ENCODE data around the gene ZNF205. TPM values are rescaled to one million over a fixed set of nuclear protein-coding genes. Genes with fewer than 3 reads are reported as not detected.
A peak's percentile ranks its signal among the peaks of the same experiment; 100 is the strongest.

The ZNF205 gene
- total and polyA plus RNA-seq, 2 of the 13 experiments (the other 11 are each of a cell fraction or from before 2014, with no cell fraction given): 5.8 to 10.2 TPM

- TF ChIP-seq GABPB1 (CRISPR knock-in tag; IDR thresholded peaks at IDR 0.05): peak; percentile 76; the same call in 1 of the 2 replicates
- TF ChIP-seq ZNF10 (CRISPR knock-in tag; IDR thresholded peaks at IDR 0.05; ENCODE audit: borderline replicate concordance, low read depth): no peak
- TF ChIP-seq, protein P1, sequence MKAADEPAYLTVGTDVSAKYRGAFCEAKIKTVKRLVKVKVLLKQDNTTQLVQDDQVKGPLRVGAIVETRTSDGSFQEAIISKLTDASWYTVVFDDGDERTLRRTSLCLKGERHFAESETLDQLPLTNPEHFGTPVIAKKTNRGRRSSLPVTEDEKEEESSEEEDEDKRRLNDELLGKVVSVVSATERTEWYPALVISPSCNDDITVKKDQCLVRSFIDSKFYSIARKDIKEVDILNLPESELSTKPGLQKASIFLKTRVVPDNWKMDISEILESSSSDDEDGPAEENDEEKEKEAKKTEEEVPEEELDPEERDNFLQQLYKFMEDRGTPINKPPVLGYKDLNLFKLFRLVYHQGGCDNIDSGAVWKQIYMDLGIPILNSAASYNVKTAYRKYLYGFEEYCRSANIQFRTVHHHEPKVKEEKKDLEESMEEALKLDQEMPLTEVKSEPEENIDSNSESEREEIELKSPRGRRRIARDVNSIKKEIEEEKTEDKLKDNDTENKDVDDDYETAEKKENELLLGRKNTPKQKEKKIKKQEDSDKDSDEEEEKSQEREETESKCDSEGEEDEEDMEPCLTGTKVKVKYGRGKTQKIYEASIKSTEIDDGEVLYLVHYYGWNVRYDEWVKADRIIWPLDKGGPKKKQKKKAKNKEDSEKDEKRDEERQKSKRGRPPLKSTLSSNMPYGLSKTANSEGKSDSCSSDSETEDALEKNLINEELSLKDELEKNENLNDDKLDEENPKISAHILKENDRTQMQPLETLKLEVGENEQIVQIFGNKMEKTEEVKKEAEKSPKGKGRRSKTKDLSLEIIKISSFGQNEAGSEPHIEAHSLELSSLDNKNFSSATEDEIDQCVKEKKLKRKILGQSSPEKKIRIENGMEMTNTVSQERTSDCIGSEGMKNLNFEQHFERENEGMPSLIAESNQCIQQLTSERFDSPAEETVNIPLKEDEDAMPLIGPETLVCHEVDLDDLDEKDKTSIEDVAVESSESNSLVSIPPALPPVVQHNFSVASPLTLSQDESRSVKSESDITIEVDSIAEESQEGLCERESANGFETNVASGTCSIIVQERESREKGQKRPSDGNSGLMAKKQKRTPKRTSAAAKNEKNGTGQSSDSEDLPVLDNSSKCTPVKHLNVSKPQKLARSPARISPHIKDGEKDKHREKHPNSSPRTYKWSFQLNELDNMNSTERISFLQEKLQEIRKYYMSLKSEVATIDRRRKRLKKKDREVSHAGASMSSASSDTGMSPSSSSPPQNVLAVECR (CRISPR knock-in tag; IDR thresholded peaks at IDR 0.05; ENCODE audit: borderline replicate concordance): peak; percentile 69; the same call in 1 of the 2 replicates
- no peak for TF ChIP-seq LRRFIP1 (CRISPR knock-in tag; conservative IDR thresholded peaks at IDR 0.05)
- TF ChIP-seq, protein P2, sequence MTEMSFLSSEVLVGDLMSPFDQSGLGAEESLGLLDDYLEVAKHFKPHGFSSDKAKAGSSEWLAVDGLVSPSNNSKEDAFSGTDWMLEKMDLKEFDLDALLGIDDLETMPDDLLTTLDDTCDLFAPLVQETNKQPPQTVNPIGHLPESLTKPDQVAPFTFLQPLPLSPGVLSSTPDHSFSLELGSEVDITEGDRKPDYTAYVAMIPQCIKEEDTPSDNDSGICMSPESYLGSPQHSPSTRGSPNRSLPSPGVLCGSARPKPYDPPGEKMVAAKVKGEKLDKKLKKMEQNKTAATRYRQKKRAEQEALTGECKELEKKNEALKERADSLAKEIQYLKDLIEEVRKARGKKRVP (CRISPR knock-in tag; IDR thresholded peaks at IDR 0.05): no peak
Observed at GRCh38 chr16:3135126-3135715, 22.8 kb downstream of the ZNF205 start (continued).

Data from HepG2 (cell line).